ENCODE measurements around the gene PDK1.

PDK1 gene

DNA sequence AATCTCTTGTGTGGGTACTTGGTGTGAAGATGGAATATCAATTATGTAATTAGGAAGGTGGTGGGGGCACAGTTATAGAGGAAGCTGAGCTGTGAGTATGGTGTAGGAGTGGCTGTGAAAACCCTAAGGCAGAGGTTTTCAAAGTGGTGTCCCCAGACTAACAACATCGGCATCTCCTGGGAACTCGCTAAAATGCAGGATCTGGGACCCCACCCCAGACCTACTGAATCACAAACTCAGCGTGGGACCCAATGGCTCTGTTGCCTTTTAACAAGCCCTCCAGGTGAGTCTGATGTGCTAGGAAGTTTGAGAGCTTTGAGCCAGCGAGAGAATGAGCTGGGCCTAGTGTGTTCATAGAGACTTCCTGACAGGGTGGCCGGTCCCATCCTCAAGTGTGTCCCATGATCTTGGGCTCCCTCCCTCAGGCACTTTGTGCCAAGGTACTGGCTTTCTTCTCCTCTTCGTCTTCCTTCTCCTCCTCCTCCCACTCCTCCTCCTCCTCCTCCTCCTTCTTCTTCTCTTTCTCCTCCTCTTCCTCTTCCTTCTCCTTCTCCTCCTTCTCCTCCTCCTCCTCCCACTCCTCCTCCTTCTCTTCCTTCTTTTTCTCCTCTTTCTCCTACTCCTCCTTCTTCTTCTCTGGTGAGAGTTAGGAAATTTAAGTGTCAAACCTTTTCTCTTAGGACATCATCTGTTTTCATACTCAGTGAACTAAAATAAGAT lies 86.6 kb downstream of the PDK1 start:
- H3K27ac ChIP-seq = no peak overlapping the region
- TF ChIP-seq, protein P1, sequence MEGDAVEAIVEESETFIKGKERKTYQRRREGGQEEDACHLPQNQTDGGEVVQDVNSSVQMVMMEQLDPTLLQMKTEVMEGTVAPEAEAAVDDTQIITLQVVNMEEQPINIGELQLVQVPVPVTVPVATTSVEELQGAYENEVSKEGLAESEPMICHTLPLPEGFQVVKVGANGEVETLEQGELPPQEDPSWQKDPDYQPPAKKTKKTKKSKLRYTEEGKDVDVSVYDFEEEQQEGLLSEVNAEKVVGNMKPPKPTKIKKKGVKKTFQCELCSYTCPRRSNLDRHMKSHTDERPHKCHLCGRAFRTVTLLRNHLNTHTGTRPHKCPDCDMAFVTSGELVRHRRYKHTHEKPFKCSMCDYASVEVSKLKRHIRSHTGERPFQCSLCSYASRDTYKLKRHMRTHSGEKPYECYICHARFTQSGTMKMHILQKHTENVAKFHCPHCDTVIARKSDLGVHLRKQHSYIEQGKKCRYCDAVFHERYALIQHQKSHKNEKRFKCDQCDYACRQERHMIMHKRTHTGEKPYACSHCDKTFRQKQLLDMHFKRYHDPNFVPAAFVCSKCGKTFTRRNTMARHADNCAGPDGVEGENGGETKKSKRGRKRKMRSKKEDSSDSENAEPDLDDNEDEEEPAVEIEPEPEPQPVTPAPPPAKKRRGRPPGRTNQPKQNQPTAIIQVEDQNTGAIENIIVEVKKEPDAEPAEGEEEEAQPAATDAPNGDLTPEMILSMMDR (conservative IDR thresholded peaks at IDR 0.05) = no peak

DNA sequence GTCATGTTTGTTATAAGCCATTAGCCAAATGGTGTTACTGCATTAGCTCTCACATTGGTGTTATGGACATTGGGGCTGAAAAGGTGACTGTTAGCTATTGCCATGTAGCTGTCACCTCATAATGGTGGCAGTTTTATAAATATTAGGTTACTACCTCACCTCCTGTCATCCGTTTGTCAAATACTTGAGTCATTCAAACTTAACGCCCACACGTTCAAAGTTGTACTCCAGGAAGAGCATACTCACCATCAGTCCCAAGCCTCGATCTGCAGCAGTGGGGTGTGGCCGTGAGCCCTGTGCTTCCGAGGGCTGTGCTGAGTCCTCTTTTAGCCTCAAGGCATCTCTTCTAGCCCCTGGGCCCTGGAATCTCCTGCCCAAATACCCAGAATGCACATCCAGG lies 87.3 kb downstream of the PDK1 start:
- H3K27ac ChIP-seq = no peak overlapping the region
- TF ChIP-seq, protein P1 (conservative IDR thresholded peaks at IDR 0.05) = no peak

DNA sequence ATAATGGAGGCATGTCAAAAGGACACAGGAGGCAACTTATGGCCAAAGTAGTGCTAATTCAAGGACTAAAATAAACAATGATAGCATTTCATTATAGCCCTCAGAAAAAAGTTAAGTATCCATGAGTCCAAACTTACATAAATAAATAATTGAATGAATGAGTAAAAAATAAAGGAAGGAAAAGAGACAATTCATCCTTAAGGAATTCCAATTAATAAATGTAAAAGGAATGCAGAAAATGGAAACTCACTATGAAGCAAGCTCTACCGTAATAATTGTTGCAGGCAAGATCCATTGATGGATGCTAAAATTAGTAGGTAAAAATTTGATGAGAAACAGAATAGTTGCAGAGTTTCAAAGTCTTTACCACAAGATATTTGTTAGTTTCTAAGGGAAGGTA lies 91.5 kb downstream of the PDK1 start:
- no peak overlapping the region for H3K27ac ChIP-seq
- TF ChIP-seq, protein P1 (conservative IDR thresholded peaks at IDR 0.05) = no peak

GRCh38 chr2:172655091-172655837 lies 99.4 kb downstream of the PDK1 start:
- TF ChIP-seq, protein P1 (conservative IDR thresholded peaks at IDR 0.05) = no peak
- no peak overlapping the region for H3K27ac ChIP-seq

DNA sequence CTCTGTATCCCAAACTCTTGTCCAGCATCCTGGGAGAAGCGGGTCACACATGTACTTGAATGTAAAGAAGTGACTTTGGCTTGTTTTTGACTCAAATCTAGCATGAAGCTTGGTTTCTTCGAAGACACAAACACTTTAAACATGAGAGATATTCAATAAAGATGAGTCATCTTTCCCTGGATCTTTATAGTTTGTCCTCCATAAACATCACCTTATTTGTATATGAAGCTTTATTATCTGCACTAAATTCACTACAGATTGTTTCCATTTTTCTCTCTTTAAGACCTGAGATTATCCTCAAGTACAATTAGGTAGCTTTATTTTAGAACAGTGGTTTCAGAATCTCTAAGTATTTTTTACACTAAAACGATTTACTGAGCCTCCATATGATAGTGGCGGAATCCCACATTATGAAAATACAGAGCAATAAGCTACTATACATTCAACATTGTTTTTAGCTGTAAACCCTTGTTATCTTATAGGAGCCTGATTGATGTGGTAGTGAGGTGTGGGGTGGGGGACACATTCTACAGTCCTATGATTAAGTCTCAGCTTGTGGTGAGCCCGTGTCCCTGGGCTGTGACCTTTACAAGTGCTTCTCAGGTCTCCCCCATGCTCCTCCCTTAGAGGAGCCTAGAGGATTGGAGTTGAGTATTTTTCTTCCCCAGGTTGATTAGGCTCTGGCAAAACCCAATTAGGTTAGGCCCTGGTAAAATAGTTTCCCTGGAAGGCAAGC lies 100.1 kb downstream of the PDK1 start:
- H3K27ac ChIP-seq = no peak overlapping the region
- TF ChIP-seq, protein P1 (conservative IDR thresholded peaks at IDR 0.05) = no peak

Measured in VCaP (cell line).